Activated CD4-positive, alpha-beta T cell treated with anti-CD3 and anti-CD28 coated beads for 36 hours (primary cell): ENCODE data around the gene CRYBG1. TPM values are rescaled to one million over a fixed set of nuclear protein-coding genes. Genes with fewer than 3 reads are reported as not detected.
A peak's percentile ranks its signal among the peaks of the same experiment; 100 is the strongest.
"Not testable (repeated sequence)": the region's sequence is repeated elsewhere in the genome, so short reads cannot be mapped to it uniquely, and the experiment has no call there.

ENCODE experiments used
- ATAC-seq: fragments of 200-7000 bp; cut with Tn5 transposase; one replicate; pipeline ENCODE4 v1.10.0; 2021; ENCODE audit warnings: mild to moderate bottlenecking, moderate library complexity
- CTCF ChIA-PET: fragments of 350-600 bp; sonication (Branson Sonifier 250); formaldehyde crosslinking; loops from one replicate; lab custom pipeline; 2021; ENCODE audit warnings: antibody characterized with exemption; lab: Charles Lee
- POLR2A ChIA-PET: fragments of 350-600 bp; sonication (Branson Sonifier 250); formaldehyde crosslinking; loops from one replicate; lab custom pipeline; 2021; ENCODE audit warnings: antibody characterized with exemption, inconsistent platforms; lab: Charles Lee
- DNase-seq: peaks from one replicate; pipeline ENCODE4 v3.0.0-alpha.2; 2020
- H3K27ac Mint-ChIP-seq: one replicate; pipeline ENCODE4 v1.8.0; 2021; ENCODE audit warnings: mixed read lengths
- H3K27me3 Mint-ChIP-seq: one replicate; pipeline ENCODE4 v1.8.0; 2021; ENCODE audit warnings: mixed read lengths
- H3K36me3 Mint-ChIP-seq: one replicate; pipeline ENCODE4 v1.8.0; 2021; ENCODE audit warnings: low read depth, mixed read lengths
- H3K4me1 Mint-ChIP-seq: one replicate; pipeline ENCODE4 v1.8.0; 2021; ENCODE audit warnings: mixed read lengths
- H3K4me3 Mint-ChIP-seq: one replicate; pipeline ENCODE4 v1.8.0; 2021; ENCODE audit warnings: mild to moderate bottlenecking, moderate library complexity, mixed read lengths
- H3K9me3 Mint-ChIP-seq: one replicate; pipeline ENCODE4 v1.8.0; 2021; ENCODE audit warnings: low read depth, mixed read lengths
- intact Hi-C, 2 experiments: fragments of 100-400 bp; cut with DNase I in 1 of 2; cut with micrococcal nuclease in 1 of 2; formaldehyde crosslinking; loops; one replicate each; pipeline versions ENCODE4 v1.14.2 to v1.15.1; 2022 to 2024; cut with DNase I, micrococcal nuclease
- total RNA-seq, 2 experiments: library from RNA; stranded (reverse); gene quantifications; one replicate each; pipeline ENCODE4 v1.2.3, GENCODE V29; 2021

The CRYBG1 gene
- total RNA-seq, 2 experiments from 2014 or later: 26.2 to 26.6 TPM

DNA sequence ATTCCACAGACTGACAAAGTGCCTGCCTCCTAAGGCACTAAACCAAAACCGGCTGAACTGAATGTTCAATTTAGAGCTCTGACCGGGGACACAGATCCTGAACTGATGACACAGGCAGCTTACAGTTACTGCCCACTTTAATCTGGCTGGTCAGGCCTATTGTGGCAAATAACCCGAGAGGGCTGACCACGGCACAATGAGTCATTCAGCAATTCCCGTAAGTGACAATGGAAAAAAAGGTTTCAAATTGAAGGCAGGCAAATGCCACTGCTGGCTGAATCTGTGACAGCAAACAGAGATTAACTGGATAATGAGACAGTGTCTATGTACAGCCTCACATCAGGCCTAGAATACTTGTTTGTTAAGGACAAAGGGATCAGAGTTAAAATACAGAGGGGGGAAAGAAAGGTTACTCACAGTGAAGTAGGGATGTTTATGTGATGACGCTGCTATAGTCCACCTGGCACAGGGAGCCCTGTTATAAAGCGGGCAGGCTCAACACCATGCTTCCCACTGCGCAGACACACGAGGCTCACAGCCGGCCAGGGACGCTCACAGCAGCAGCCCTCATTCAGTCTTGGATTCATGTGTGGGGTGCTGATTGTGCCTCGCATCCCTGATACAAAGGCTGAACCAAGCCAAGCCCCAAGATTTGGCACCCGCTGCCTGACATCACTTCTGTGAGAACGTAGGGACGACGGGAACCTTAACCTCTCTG lies 214.4 kb downstream of the CRYBG1 start:
- ChIA-PET POLR2A (no interaction called here), CTCF (interaction anchor here (1.4 to 10.3 kb wide), 2 partner anchors 128 to 404 kb away, joined by 3 to 280 read pairs; no protein-coding TSS in a partner anchor)
- H3K27ac Mint-ChIP-seq: peak overlapping the region; percentile 55

DNA sequence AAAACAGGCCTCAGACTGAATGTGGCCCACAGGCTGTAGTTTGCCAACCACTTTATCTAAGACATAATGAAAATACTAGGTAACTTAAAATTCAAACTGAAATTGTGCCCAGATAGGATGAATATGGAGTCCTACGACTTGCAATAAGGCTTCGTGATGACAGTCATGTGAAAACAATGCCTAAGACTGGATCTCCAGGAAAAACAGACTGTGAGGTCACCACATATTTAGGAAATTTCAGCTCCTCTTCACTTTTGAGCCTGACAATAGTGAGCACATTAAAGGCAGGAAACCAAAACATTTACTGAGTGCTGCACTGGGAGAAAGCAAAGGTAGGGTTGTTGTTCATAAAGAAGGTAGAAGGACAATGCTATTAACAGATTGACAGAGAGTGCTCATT lies 218.8 kb downstream of the CRYBG1 start:
- H3K27me3 Mint-ChIP-seq: no peaks in the 10 kb centered on the region

More for the DNA sequence above, 214.4 kb downstream of the CRYBG1 start:
- intact Hi-C loops: no loop called here
- DNase-seq (no peak), ATAC-seq (peak; percentile 12)
- no peak overlapping the region for H3K4me3 Mint-ChIP-seq
- no peaks in the 10 kb centered on the region for H3K9me3 Mint-ChIP-seq
- no peaks in the 10 kb centered on the region for H3K4me1 Mint-ChIP-seq
- peaks cover 8% of the 10 kb centered on the region for H3K36me3 Mint-ChIP-seq
- no peaks in the 10 kb centered on the region for H3K27me3 Mint-ChIP-seq

DNA sequence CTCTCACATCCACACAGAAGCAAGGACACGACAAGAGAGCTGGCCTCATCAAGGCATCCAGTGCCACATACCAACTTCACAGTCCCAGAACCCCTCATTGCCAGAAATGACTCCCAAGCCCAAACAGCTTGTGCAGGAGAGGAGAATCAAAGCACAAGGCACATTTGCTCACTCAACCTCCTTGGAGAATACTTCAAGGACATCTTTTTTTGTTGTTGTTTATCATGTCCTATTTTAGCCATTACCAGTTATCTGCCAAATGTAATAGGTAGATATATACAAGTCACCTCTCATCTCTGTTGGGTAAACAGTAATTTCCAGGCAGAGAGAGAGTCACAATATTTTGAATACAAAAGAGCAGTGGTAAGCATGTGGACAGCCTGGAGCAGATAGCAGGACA lies 221.0 kb downstream of the CRYBG1 start:
- POLR2A ChIA-PET: no interaction called here
- CTCF ChIA-PET: interaction anchor here (1.0 kb wide), 1 partner anchor 10 kb away, joined by 4 read pairs; no protein-coding TSS in a partner anchor
- no peaks in the 10 kb centered on the region for H3K9me3 Mint-ChIP-seq
- no peaks in the 10 kb centered on the region for H3K27me3 Mint-ChIP-seq
- ATAC-seq: no peak
- no peak overlapping the region for H3K27ac Mint-ChIP-seq
- H3K36me3 Mint-ChIP-seq: peaks cover 8% of the 10 kb centered on the region
- intact Hi-C loops: no loop called here
- no peaks in the 10 kb centered on the region for H3K4me1 Mint-ChIP-seq
- no peak for DNase-seq
- no peak overlapping the region for H3K4me3 Mint-ChIP-seq

More for the DNA sequence above, 218.8 kb downstream of the CRYBG1 start:
- Mint-ChIP-seq H3K4me3 (no peak overlapping the region), H3K9me3 (no peaks in the 10 kb centered on the region), H3K36me3 (peaks cover 4% of the 10 kb centered on the region), H3K27ac (no peak overlapping the region), H3K4me1 (no peaks in the 10 kb centered on the region)
- ATAC-seq: no peak
- ChIA-PET CTCF (interaction anchor here (0.6 kb wide), 1 partner anchor 400 kb away, joined by 4 read pairs; no protein-coding TSS in a partner anchor), POLR2A (no interaction called here)
- DNase-seq: no peak
- intact Hi-C loops: no loop called here

DNA sequence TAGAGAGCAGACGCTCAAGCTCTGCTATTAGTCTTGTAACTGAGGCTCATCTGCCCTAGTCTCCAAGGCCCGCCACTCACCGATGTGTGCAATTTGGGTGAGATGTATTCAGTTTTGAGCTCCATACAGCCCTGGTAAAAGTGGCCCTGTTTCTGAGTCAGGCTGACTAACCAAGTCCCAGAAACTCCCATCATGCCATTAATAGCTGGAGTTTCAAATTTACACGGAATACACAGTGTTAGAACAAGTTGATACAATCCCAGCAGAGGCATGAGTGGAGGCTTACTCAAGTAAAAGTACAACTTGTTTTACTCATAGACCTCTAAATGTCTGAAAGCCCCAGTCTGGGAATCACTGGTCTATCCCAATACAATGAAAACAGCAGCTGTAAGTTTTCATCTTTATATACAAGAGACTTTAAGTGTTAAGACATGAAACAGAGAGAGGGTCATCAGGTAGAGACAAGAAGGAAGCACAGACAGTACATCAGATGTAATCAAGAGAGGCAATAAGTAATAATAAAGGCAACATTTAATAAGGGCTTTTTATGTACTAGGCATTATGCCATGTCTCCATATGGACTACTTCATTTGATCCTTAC lies 226.4 kb downstream of the CRYBG1 start:
- no peaks in the 10 kb centered on the region for H3K27me3 Mint-ChIP-seq
- peak; percentile 42 for ATAC-seq
- peaks cover 13% of the 10 kb centered on the region for H3K36me3 Mint-ChIP-seq
- ChIA-PET CTCF (interaction anchor here (3.2 kb wide), 1 partner anchor 143 kb away, joined by 15 read pairs; no protein-coding TSS in a partner anchor), POLR2A (no interaction called here)
- intact Hi-C loops: no loop called here
- H3K4me1 Mint-ChIP-seq: no peaks in the 10 kb centered on the region
- no peaks in the 10 kb centered on the region for H3K9me3 Mint-ChIP-seq
- H3K4me3 Mint-ChIP-seq: no peak overlapping the region
- H3K27ac Mint-ChIP-seq: no peak overlapping the region
- no peak for DNase-seq

DNA sequence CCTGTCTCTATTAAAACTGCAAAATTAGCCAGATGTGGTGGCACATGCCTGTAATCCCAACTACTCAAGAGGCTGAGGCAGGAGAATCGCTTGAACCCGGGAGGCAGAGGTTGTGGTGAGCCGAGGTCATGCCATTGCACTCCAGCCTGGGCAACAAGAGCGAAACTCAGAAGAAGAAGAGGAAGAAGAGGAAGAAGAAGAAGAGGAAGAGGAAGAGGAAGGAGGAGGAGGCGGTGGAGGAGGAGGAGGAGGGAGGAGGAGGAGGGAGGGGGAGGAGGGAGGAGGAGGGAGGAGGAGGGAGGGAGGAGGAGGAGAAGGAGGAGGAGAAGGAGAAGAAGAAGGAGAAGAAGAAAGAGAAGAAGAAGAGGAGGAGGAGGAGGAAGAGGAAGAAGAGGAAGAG lies 228.4 kb downstream of the CRYBG1 start:
- CTCF ChIA-PET: not testable (repeated sequence)

DNA sequence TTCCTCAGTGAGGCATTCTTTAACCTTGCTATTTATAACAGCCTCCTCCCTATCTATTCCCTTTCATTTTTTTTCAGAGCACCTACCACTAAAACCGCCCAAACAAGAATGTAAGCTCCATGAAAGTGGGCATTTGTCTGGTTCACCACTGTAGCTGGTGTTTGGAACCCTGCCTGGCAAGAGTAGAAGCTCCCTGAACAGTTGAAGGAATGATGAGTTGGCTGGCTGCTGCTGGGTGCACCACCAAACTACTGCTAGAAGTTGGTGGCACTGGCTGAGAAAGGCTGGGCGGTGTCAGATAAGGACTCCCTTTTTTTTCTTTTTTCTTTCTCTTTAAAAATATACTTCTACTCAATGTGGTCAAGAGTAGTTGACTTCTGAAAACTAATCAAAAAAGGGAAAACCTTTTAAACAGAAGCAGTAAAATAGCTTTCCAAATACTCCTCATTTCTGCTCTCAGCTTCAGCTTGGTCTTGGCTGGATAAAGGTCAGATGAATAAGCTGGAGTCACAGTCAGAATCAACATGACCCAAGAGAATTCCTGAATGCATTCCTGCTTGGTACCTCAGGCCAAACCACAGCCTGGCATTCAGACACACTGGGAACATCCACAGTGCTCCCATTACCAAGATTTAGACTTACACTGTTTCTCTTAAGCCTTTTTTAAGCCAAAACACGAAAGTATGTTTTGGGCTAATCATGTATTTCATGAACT lies 230.8 kb downstream of the CRYBG1 start:
- Mint-ChIP-seq H3K27ac (no peak overlapping the region), H3K9me3 (no peaks in the 10 kb centered on the region), H3K27me3 (no peaks in the 10 kb centered on the region), H3K4me3 (no peak overlapping the region), H3K4me1 (no peaks in the 10 kb centered on the region), H3K36me3 (peaks cover 11% of the 10 kb centered on the region)
- intact Hi-C loops: no loop called here
- no peak for ATAC-seq
- ChIA-PET CTCF (interaction anchor here (0.6 to 0.9 kb wide), 3 partner anchors 10 to 393 kb away, joined by 3 to 4 read pairs (median 3); no protein-coding TSS in a partner anchor), POLR2A (no interaction called here)
- no peak for DNase-seq

More for the DNA sequence above, 228.4 kb downstream of the CRYBG1 start:
- H3K4me3 Mint-ChIP-seq, POLR2A ChIA-PET, DNase-seq, H3K4me1 Mint-ChIP-seq, ATAC-seq, intact Hi-C loops, H3K27ac Mint-ChIP-seq, H3K27me3 Mint-ChIP-seq, H3K9me3 Mint-ChIP-seq: not testable (repeated sequence)
- peaks cover 15% of the 10 kb centered on the region for H3K36me3 Mint-ChIP-seq

DNA sequence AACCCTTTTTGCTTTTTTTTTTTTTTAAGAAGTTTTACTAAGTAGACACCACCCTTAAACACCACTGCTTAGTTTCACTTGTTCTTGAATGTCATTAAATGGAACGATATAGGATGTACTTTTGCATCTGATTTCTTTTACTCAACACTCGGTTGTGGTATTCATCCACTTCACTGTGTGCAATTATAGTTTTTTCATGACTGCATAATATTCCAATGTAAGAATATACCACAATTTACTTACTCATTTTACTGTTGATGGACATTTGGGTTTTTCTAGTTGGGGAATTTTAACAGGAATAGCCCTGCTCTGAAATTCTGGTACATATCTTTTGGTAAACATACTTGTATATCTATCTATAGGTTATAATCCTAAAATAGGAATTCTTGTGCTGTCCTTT lies 238.9 kb downstream of the CRYBG1 start:
- H3K4me3 Mint-ChIP-seq: no peak overlapping the region
- ATAC-seq (no peak), DNase-seq (no peak)
- no peaks in the 10 kb centered on the region for H3K27me3 Mint-ChIP-seq
- peaks cover 8% of the 10 kb centered on the region for H3K36me3 Mint-ChIP-seq
- H3K9me3 Mint-ChIP-seq: no peaks in the 10 kb centered on the region
- ChIA-PET POLR2A (no interaction called here), CTCF (interaction anchor here (1.0 kb wide), 1 partner anchor 398 kb away, joined by 3 read pairs; no protein-coding TSS in a partner anchor)
- intact Hi-C loops: no loop called here
- H3K4me1 Mint-ChIP-seq: no peaks in the 10 kb centered on the region
- H3K27ac Mint-ChIP-seq: no peak overlapping the region

DNA sequence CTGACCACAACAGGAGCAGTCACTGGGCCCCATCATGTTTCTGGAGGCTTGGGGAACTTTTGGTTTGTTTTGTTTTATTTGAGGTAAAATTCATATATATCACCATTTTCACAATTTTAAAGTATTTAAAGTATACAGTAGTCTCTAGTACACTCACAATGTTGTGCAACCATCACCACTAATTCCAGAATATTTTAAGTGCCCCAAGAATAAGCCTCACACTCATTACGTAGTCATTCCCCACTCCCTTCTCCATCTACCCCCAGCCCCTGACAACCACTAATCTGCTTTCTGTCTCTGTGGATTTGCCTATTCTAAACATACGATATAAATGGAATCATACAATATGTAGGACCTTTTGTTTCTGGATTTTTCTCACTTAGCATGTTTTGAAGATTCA lies 239.8 kb downstream of the CRYBG1 start:
- Mint-ChIP-seq H3K9me3 (no peaks in the 10 kb centered on the region), H3K27ac (no peak overlapping the region), H3K27me3 (no peaks in the 10 kb centered on the region), H3K4me3 (no peak overlapping the region), H3K4me1 (no peaks in the 10 kb centered on the region), H3K36me3 (peaks cover 8% of the 10 kb centered on the region)
- POLR2A ChIA-PET: no interaction called here
- DNase-seq (no peak), ATAC-seq (no peak)
- CTCF ChIA-PET: no interaction called here
- intact Hi-C loops: no loop called here

DNA sequence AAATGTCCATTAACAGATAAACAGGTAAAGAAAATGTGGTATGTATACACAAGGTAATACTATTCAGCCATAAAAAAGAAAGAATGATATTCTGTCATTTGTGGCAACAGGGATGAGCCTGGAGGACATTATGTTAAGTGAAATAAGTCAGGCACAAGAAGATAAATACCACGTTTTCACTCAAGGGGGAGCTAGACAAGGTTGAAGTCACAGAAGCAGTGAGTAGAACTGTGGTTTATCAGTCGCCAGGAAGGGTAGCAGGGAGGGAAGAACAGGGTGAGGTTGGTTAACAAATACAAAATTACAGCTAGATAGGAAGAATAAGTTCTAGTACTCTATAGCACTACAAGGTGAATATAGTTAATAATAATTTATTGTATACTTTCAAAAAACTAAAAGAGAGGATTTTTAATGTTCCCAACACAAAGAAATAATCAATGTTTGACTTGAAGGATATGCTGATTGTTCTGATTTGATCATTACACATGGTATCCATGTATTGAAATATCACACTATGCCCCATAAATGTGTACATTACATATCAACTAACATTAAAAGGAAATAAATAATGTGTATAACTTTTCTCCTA lies 247.7 kb downstream of the CRYBG1 start:
- peak; percentile 19 for DNase-seq
- intact Hi-C loops: loop anchor here (1.0 kb wide), 2 partner anchors 21 to 371 kb away; partner anchors contain the start of genes QRSL1 (in 1 of the 2) and RTN4IP1 (in 1 of the 2)
- POLR2A ChIA-PET: no interaction called here
- Mint-ChIP-seq H3K4me1 (peaks cover 8% of the 10 kb centered on the region), H3K9me3 (no peaks in the 10 kb centered on the region), H3K27ac (no peak overlapping the region), H3K4me3 (no peak overlapping the region), H3K36me3 (peaks cover 6% of the 10 kb centered on the region), H3K27me3 (no peaks in the 10 kb centered on the region)
- CTCF ChIA-PET: interaction anchor here (0.6 to 1.5 kb wide), 12 partner anchors 9 to 405 kb away, joined by 3 to 8 read pairs (median 4); no protein-coding TSS in a partner anchor
- ATAC-seq: peak; percentile 86

DNA sequence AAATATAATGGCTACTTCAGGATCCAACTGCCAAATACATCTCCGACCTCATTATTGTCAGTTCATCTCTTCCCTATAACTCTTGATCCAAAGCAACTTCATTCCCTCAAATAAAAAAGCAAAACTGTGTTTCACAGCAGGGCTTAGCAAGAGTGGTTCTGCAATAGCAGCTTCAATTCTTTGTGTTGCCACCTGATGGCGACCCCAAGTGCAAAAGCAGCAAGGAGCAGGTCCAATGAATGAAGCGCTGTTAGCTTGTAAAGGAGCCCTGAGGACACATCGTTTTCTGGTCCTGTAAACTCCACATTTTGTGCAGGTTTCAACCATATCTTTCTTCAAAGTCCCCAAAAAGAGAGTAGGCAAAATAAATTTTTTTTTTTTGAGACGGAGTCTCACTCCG lies 249.2 kb downstream of the CRYBG1 start:
- intact Hi-C loops: no loop called here
- H3K9me3 Mint-ChIP-seq: no peaks in the 10 kb centered on the region
- H3K4me1 Mint-ChIP-seq: peaks cover 17% of the 10 kb centered on the region
- peak; percentile 47 for DNase-seq
- POLR2A ChIA-PET: no interaction called here
- no peak overlapping the region for H3K27ac Mint-ChIP-seq
- no peak overlapping the region for H3K4me3 Mint-ChIP-seq
- peak; percentile 52 for ATAC-seq
- CTCF ChIA-PET: interaction anchor here (0.7 to 1.5 kb wide), 9 partner anchors 9 to 1093 kb away, joined by 3 to 7 read pairs (median 4); no protein-coding TSS in a partner anchor
- peaks cover 7% of the 10 kb centered on the region for H3K36me3 Mint-ChIP-seq
- no peaks in the 10 kb centered on the region for H3K27me3 Mint-ChIP-seq

DNA sequence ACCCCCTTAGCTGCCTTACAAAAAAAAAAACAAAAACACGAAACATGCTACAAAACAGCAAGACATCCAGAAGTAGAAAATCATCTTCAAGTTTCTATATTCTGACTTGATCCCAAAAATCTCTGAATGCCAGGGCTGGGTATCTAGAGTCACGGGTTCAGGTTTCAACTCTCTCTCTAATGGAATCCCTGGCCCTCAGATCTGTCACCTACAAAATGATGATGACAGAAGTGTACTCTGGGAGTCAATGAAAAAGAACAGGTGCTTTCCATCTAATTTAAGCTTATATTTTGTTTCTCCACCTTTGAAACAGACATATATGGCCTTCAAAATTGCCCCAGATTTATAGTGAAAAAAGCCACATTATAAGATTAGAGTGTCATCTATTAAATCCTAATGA lies 250.5 kb downstream of the CRYBG1 start:
- peaks cover 9% of the 10 kb centered on the region for H3K36me3 Mint-ChIP-seq
- POLR2A ChIA-PET: no interaction called here
- H3K9me3 Mint-ChIP-seq: no peaks in the 10 kb centered on the region
- intact Hi-C loops: no loop called here
- H3K27ac Mint-ChIP-seq: no peak overlapping the region
- no peak for ATAC-seq
- no peaks in the 10 kb centered on the region for H3K27me3 Mint-ChIP-seq
- H3K4me3 Mint-ChIP-seq: no peak overlapping the region
- no peak for DNase-seq
- CTCF ChIA-PET: interaction anchor here (0.7 to 1.5 kb wide), 4 partner anchors 11 to 166 kb away, joined by 3 to 4 read pairs (median 4); no protein-coding TSS in a partner anchor
- peaks cover 17% of the 10 kb centered on the region for H3K4me1 Mint-ChIP-seq
